ENCODE measurements around the gene SMIM38. TPM values are rescaled to one million over a fixed set of nuclear protein-coding genes. Genes with fewer than 3 reads are reported as not detected.

Gene SMIM38
- total RNA-seq, 1 donor from 2014 or later, result not detected

- no peak overlapping the region for H3K4me3 ChIP-seq (ENCODE audit: low read depth, low read length)
- no peak for TF ChIP-seq CTCF (conservative IDR thresholded peaks at IDR 0.05; ENCODE audit: low read depth, low read length)
- DNase-seq (ENCODE audit: low read depth), result no peak
These were observed 5.3 kb downstream of the SMIM38 start for GRCh38 chr11:69161117-69161407.

DNA sequence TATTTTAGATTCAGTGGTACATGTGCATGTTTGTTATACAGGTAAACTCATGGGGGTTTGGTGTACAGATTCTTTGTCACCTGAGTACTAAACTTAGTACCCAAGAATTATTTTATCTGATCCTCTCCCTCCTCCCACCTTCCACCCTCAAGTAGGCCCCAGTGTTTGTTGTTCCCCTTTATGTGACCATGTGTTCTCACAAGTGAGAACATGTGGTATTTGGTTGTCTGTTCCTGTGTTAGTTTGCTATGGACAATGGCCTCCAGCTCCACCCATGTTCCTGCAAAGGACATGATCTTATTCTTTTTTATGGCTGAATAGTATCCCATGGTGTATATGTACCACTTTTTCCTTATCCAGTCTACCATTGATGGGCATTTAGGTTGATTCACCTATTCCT is 6.8 kb downstream of the SMIM38 start:
- no peak for TF ChIP-seq CTCF (conservative IDR thresholded peaks at IDR 0.05; ENCODE audit: low read depth, low read length)
- H3K4me3 ChIP-seq (ENCODE audit: low read depth, low read length), result no peak overlapping the region
- no peak for DNase-seq (ENCODE audit: low read depth)

- no peak for DNase-seq (ENCODE audit: low read depth)
- TF ChIP-seq CTCF (conservative IDR thresholded peaks at IDR 0.05; ENCODE audit: low read depth, low read length), result no peak
- no peak overlapping the region for H3K4me3 ChIP-seq (ENCODE audit: low read depth, low read length)
These were observed 8.1 kb downstream of the SMIM38 start for GRCh38 chr11:69163842-69164241.

DNA sequence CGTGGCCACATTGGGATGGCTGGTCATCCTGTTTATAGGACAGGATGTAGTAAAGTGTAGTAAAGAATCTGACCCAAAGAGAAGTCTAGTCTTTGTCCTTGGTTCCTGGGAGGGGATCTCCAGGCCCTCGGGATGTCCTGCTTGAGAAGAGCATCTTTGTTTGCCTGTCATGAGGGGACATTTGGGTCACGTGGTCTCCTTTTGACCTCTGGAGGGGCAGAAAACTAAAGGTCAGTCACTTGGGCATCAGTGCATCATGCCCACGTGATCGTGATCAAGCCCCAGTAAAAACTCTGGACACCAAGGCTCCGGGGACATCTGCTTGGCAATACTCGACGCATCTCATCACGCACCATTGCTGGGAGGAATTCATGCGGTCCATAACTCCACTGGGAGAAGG is 9.1 kb downstream of the SMIM38 start:
- no peak for DNase-seq (ENCODE audit: low read depth)
- no peak for TF ChIP-seq CTCF (conservative IDR thresholded peaks at IDR 0.05; ENCODE audit: low read depth, low read length)
- H3K4me3 ChIP-seq (ENCODE audit: low read depth, low read length), result no peak overlapping the region

DNA sequence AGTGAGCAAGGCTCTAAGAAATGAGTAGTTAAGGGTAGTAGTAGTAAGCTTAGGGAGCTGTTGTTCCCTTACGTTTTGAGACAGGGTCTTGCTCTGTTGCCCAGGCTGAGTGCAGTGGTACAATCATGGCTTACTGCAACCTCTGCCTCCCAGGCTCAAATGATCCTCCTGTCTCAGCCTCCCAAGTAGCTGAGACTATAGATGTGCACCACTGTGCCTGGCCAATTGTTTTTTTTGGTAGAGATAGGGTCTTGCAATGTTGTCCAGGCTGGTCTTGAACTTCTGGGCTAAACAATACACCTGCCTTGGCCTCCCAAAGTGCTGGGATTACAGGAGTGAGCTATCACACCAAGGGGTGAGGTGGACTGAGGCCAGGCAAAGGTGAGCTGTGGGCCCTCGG is 10.0 kb downstream of the SMIM38 start:
- TF ChIP-seq CTCF (conservative IDR thresholded peaks at IDR 0.05; ENCODE audit: low read depth, low read length), result no peak
- no peak overlapping the region for H3K4me3 ChIP-seq (ENCODE audit: low read depth, low read length)
- no peak for DNase-seq (ENCODE audit: low read depth)

DNA sequence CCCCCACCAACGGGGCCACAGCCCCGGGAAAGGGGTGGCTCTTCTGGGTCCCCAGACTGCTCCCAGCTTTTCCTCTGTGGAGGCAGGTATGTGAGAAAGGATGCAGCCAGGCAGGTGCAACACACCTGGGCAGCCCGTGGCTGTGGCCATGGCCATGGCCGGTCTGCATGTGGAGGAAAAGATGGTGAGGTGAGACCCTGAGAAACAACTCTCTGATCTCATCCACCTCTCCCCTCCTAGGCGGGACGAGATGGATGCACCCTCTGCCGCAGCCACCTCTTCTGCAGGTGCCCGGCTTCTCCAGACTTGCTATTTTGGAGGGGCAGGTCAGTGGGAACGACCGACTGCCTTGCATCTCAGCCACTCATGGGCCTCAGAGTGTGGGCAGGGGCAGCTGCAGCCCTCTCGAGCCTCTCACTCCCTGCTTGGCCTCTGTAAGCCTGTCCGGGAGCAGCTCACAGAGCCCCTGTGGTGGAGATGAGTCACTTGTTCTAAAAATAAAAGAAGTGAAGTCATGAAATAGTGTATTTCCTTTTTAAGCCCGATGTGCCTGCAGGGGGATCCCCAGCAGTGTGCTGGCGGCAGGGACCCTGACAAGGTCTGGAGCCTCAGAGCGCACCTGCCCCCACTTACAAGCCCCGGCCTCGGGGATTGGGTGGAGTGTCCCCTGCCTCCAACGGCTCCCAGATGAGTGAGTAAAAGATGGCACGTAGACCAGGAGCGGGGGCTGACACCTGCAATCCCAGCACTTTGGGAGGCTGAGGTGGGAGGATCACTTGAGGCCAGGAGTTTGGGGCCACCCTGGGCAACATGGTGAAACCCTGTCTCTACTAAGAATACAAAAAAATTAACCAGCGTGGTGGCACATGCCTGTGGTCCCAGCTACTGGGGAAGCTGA is 10.7 kb downstream of the SMIM38 start:
- DNase-seq (ENCODE audit: low read depth), result peak; percentile 39
- H3K4me3 ChIP-seq (ENCODE audit: low read depth, low read length), result no peak overlapping the region
- TF ChIP-seq CTCF (conservative IDR thresholded peaks at IDR 0.05; ENCODE audit: low read depth, low read length), result peak; percentile 31
